Activated T-helper 1 cell treated with anti-CD3 and anti-CD28 coated beads, Interleukin-12 subunit alpha, Interleukin-12 subunit beta, Interleukin-2, Interleukin-4 antibody, amounts not matched to agents 30 ng/mL and 10 ng/mL and 1 ng/mL, durations not matched to agents 14 hours and 24 hours and 36 hours (primary cell): ENCODE data around the gene RNF126. TPM values are rescaled to one million over a fixed set of nuclear protein-coding genes. Genes with fewer than 3 reads are reported as not detected.
"Not testable (repeated sequence)": the region's sequence is repeated elsewhere in the genome, so short reads cannot be mapped to it uniquely, and the experiment has no call there.

Source experiments
- DNase-seq: peaks from one replicate; pipeline ENCODE4 v3.0.0; 2021; ENCODE audit warnings: low spot score
- H3K27ac Mint-ChIP-seq: one replicate; pipeline ENCODE4 v1.8.0; 2021; ENCODE audit warnings: mild to moderate bottlenecking, mixed read lengths
- H3K27me3 Mint-ChIP-seq: one replicate; pipeline ENCODE4 v1.8.0; 2022; ENCODE audit warnings: mild to moderate bottlenecking, moderate library complexity, mixed read lengths; ENCODE audit not compliant: insufficient read depth
- H3K36me3 Mint-ChIP-seq: one replicate; pipeline ENCODE4 v1.8.0; 2021; ENCODE audit warnings: low read depth, mixed read lengths
- H3K4me1 Mint-ChIP-seq: one replicate; pipeline ENCODE4 v1.8.0; 2021; ENCODE audit warnings: low read depth, mixed read lengths
- H3K4me3 Mint-ChIP-seq: one replicate; pipeline ENCODE4 v1.8.0; 2021; ENCODE audit warnings: mild to moderate bottlenecking, moderate library complexity, mixed read lengths
- H3K9me3 Mint-ChIP-seq: one replicate; pipeline ENCODE4 v1.8.0; 2021; ENCODE audit warnings: mixed read lengths
- intact Hi-C: fragments of 100-400 bp; cut with micrococcal nuclease; formaldehyde crosslinking; loops from one replicate; pipeline ENCODE4 v1.15.1; 2024
- total RNA-seq: library from RNA; stranded (reverse); gene quantifications from 2 replicates; pipeline ENCODE4 v1.2.3, GENCODE V29; 2022

RNF126 gene
- total RNA-seq, 1 donor from 2014 or later, result 110 TPM

DNA sequence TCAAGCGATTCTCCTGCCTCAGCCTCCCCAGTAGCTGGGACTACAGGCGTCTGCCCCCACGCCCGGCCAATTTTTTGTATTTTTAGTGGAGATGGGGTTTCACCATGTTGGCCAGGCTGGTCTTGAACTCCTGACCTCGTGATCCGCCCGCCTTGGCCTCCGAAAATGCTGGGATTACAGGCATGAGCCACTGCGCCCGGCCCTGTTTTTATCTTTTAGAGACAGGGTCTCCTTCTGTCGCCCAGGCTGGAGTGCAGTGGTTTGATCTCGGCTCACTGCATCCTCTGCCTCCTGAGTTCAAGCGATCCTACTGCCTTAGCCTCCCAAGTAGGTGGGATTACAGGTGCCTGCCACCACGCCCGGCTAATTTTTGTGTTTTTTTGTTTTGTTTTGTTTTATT lies 35.5 kb upstream of the RNF126 start:
- intact Hi-C loops, H3K4me1 Mint-ChIP-seq, H3K27ac Mint-ChIP-seq, H3K4me3 Mint-ChIP-seq, DNase-seq, H3K9me3 Mint-ChIP-seq, H3K36me3 Mint-ChIP-seq: not testable (repeated sequence)
- H3K27me3 Mint-ChIP-seq, result peaks cover 17% of the 10 kb centered on the region

- no peaks in the 10 kb centered on the region for H3K36me3 Mint-ChIP-seq
- H3K9me3 Mint-ChIP-seq, result no peaks in the 10 kb centered on the region
- H3K4me1 Mint-ChIP-seq, result no peaks in the 10 kb centered on the region
- peaks cover 11% of the 10 kb centered on the region for H3K27me3 Mint-ChIP-seq
- no peak within 1 kb of the TSS for H3K27ac Mint-ChIP-seq
- no peak for DNase-seq
- H3K4me3 Mint-ChIP-seq, result no peak within 1 kb of the TSS
- intact Hi-C loops, result no loop called here
Observed at GRCh38 chr19:695352-695949, 32.4 kb upstream of the RNF126 start, which contains the start of gene PRSS57. TSS of gene PRSS57 (minus strand) at chr19:695452. CDS start at chr19:695430, 22 bp downstream.

GRCh38 chr19:694481-695351 lies 31.7 kb upstream of the RNF126 start:
- Mint-ChIP-seq H3K4me1 (no peaks in the 10 kb centered on the region), H3K27me3 (peaks cover 11% of the 10 kb centered on the region), H3K4me3 (no peak overlapping the region), H3K9me3 (no peaks in the 10 kb centered on the region), H3K36me3 (no peaks in the 10 kb centered on the region), H3K27ac (no peak overlapping the region)
- intact Hi-C loops, result no loop called here
- no peak for DNase-seq

DNA sequence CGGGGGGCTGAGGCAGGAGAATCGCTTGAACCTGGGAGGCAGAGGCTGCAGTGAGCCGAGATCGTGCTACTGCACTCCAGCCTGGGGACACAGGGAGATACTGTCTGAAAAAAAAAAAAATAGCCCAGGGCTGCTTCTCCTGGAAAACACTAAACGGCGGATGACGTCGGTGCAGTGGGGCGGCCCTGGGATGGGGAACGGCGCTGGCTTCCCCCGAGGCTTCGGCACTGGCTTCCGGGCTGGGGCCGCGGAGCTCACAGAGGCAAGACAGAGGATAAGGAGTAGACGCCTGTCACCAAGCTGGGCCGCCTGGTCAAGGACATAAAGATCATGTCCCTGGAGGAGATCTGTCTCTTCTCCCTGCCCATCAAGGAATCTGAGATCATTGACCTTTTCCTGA lies 27.2 kb upstream of the RNF126 start:
- Mint-ChIP-seq H3K4me3 (no peak overlapping the region), H3K4me1 (no peaks in the 10 kb centered on the region), H3K27me3 (peaks cover 7% of the 10 kb centered on the region), H3K9me3 (no peaks in the 10 kb centered on the region), H3K36me3 (no peaks in the 10 kb centered on the region), H3K27ac (no peak overlapping the region)
- no peak for DNase-seq
- intact Hi-C loops, result no loop called here

GRCh38 chr19:688992-689391 lies 26.0 kb upstream of the RNF126 start:
- Mint-ChIP-seq H3K4me1 (no peaks in the 10 kb centered on the region), H3K4me3 (no peak overlapping the region), H3K27me3 (no peaks in the 10 kb centered on the region), H3K36me3 (no peaks in the 10 kb centered on the region), H3K9me3 (no peaks in the 10 kb centered on the region), H3K27ac (no peak overlapping the region)
- intact Hi-C loops, result loop anchor here (10.0 kb wide), 1 partner anchor 556 kb away; the partner anchor contains the start of genes ATP5F1D and MIDN
- no peak for DNase-seq

GRCh38 chr19:688214-688613 lies 25.2 kb upstream of the RNF126 start:
- Mint-ChIP-seq H3K9me3 (no peaks in the 10 kb centered on the region), H3K4me3 (no peak overlapping the region), H3K36me3 (no peaks in the 10 kb centered on the region), H3K4me1 (no peaks in the 10 kb centered on the region), H3K27me3 (no peaks in the 10 kb centered on the region), H3K27ac (no peak overlapping the region)
- intact Hi-C loops, result loop anchor here (10.0 kb wide), 1 partner anchor 557 kb away; the partner anchor contains the start of genes ATP5F1D and MIDN
- DNase-seq, result no peak

DNA sequence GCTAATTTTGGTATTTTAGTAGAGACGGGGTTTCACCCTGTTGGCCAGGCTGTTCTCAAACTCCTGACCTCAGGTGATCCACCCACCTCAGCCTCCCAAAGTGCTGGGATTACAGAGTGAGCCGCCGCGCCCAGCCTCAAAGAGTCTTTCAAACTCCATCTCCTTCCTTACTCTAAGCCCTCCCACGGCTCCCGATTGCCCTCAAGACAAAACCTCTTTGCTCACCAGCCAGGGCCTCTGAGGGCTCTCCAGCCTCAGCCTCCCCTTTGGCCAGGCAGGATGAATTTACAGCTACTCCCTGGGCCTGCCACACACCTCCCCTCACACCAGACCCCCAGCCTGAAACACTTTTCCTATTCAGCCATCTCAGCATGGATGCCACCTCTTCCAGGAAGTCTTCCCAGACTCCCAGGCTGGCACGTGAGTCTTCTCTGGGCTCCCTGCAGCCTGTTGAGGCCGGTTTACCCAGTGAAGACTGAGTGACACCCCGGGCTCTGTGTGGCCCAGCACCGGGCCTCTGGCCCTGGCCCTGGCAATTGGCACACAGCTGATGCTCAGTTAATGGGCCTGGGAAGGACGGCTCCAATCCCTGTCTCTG lies 24.7 kb upstream of the RNF126 start:
- no peak for DNase-seq
- Mint-ChIP-seq H3K27me3 (no peaks in the 10 kb centered on the region), H3K36me3 (no peaks in the 10 kb centered on the region), H3K27ac (no peak overlapping the region), H3K4me1 (no peaks in the 10 kb centered on the region), H3K9me3 (no peaks in the 10 kb centered on the region), H3K4me3 (no peak overlapping the region)
- intact Hi-C loops, result loop anchor here (10.0 kb wide), 1 partner anchor 557 kb away; the partner anchor contains the start of genes ATP5F1D and MIDN

GRCh38 chr19:686589-687297 lies 23.7 kb upstream of the RNF126 start:
- no peaks in the 10 kb centered on the region for H3K27me3 Mint-ChIP-seq
- H3K36me3 Mint-ChIP-seq, result no peaks in the 10 kb centered on the region
- no peak overlapping the region for H3K4me3 Mint-ChIP-seq
- no peaks in the 10 kb centered on the region for H3K4me1 Mint-ChIP-seq
- DNase-seq, result no peak
- H3K9me3 Mint-ChIP-seq, result no peaks in the 10 kb centered on the region
- intact Hi-C loops, result loop anchor here (10.0 kb wide), 1 partner anchor 558 kb away; the partner anchor contains the start of genes ATP5F1D and MIDN
- no peak overlapping the region for H3K27ac Mint-ChIP-seq

DNA sequence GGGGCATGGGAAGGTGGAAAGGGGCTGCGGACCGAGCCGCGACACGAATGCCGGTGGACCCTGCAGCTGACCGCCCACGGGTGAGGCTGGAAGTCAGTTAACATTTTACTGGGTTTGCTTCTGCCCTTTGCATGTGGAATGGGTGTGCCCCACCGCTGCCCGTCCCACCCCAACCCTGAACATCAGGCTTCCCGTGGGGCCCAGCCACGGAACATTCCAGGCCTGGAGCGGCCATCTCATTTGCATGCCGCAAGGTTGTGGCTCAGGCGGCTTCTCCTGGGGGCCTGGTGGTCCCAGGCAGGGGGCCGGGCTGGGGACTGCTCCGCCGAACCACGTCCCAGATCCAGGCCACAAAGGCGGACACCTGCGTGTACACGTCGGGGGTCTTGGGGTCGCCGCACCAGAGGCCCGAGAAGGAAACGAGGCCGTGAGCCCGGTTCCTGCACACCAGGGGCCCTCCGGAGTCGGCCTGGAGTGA lies 22.5 kb upstream of the RNF126 start:
- intact Hi-C loops, result loop anchor here (10.0 kb wide), 1 partner anchor 559 kb away; the partner anchor contains the start of genes ATP5F1D and MIDN
- Mint-ChIP-seq H3K9me3 (no peaks in the 10 kb centered on the region), H3K27ac (no peak overlapping the region), H3K36me3 (no peaks in the 10 kb centered on the region), H3K27me3 (no peaks in the 10 kb centered on the region), H3K4me1 (no peaks in the 10 kb centered on the region), H3K4me3 (no peak overlapping the region)
- no peak for DNase-seq

- intact Hi-C loops, result loop anchor here (5.0 to 10.0 kb wide), 2 partner anchors 50 to 562 kb away; partner anchors contain the start of genes ATP5F1D and MIDN
- H3K9me3 Mint-ChIP-seq, result no peaks in the 10 kb centered on the region
- H3K4me3 Mint-ChIP-seq, result no peak overlapping the region
- no peaks in the 10 kb centered on the region for H3K27me3 Mint-ChIP-seq
- no peak for DNase-seq
- H3K36me3 Mint-ChIP-seq, result no peaks in the 10 kb centered on the region
- no peaks in the 10 kb centered on the region for H3K4me1 Mint-ChIP-seq
- no peak overlapping the region for H3K27ac Mint-ChIP-seq
Observed at GRCh38 chr19:682678-683320, 19.8 kb upstream of the RNF126 start.

DNA sequence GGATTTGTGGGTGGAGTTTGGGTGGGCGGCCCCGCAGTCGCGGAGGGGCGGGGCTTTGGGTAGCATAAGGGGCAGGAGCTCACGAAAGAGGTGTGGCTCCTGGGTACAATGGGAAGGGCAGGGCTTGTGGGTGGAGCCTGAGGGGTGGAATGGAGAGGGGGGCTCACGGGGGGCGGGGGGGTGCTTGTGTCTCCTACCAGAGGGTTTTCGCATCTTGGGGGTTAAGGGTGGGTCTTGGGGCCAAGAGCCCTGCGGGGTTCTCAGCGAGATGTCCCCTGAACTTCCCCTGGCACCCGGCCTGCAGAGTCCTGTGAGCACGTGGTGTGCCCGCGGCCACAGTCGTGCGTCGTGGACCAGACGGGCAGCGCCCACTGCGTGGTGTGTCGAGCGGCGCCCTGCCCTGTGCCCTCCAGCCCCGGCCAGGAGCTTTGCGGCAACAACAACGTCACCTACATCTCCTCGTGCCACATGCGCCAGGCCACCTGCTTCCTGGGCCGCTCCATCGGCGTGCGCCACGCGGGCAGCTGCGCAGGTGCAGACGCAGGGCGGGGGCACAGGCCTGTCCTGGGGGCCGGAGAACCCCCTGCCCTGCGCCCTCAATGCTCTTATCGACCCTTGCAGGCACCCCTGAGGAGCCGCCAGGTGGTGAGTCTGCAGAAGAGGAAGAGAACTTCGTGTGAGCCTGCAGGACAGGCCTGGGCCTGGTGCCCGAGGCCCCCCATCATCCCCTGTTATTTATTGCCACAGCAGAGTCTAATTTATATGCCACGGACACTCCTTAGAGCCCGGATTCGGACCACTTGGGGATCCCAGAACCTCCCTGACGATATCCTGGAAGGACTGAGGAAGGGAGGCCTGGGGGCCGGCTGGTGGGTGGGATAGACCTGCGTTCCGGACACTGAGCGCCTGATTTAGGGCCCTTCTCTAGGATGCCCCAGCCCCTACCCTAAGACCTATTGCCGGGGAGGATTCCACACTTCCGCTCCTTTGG lies 18.3 kb upstream of the RNF126 start:
- Mint-ChIP-seq H3K36me3 (no peaks in the 10 kb centered on the region), H3K4me1 (no peaks in the 10 kb centered on the region), H3K27me3 (peaks cover 3% of the 10 kb centered on the region), H3K4me3 (peak overlapping the region; percentile 86), H3K9me3 (no peaks in the 10 kb centered on the region), H3K27ac (peak overlapping the region; percentile 99)
- DNase-seq, result no peak
- intact Hi-C loops, result loop anchor here (2.0 to 10.0 kb wide), 3 partner anchors 51 to 563 kb away; partner anchors contain the start of genes ATP5F1D and MIDN
